Hepatocyte (in vitro differentiated cells): ENCODE data around the gene ZNF598.

ENCODE experiments used
- CTCF ChIP-seq: fragments of 200-600 bp; sonication (generic); IDR thresholded peaks from 2 replicates; pipeline ENCODE4 v1.5.1; 2016; ENCODE audit warnings: antibody characterized with exemption, mild to moderate bottlenecking; ENCODE audit not compliant: poor library complexity
- EZH2 ChIP-seq: fragments of 200-600 bp; sonication (generic); IDR thresholded peaks from 2 replicates; pipeline ENCODE4 v1.6.1; 2016; ENCODE audit warnings: antibody characterized with exemption, mild to moderate bottlenecking, borderline replicate concordance
- EZH2phosphoT487 ChIP-seq: fragments of 200-600 bp; sonication (generic); IDR thresholded peaks from one replicate; pipeline ENCODE4 v1.6.1; 2018; ENCODE audit warnings: antibody characterized with exemption, mild to moderate bottlenecking, low read depth, moderate library complexity; ENCODE audit not compliant: unreplicated experiment, severe bottlenecking

GRCh38 chr16:1979271-1980029, 30.2 kb downstream of the ZNF598 start:
- TF ChIP-seq CTCF (no peak), EZH2 (no peak), EZH2phosphoT487 (no peak)
